WI38 (cell line): ENCODE measurements around the gene FAM219A.
A peak's percentile ranks its signal among the peaks of the same experiment; 100 is the strongest.

Experiments
- H3K4me3 ChIP-seq: 2 replicates; pipeline ENCODE4 v1.5.1; 2011; ENCODE audit warnings: low read depth, mild to moderate bottlenecking, control low read depth, low read length
- CTCF ChIP-seq: IDR thresholded peaks from 2 replicates; pipeline ENCODE4 v1.5.1; 2012; ENCODE audit warnings: low read depth, mild to moderate bottlenecking, control low read depth, low read length

The FAM219A gene

DNA sequence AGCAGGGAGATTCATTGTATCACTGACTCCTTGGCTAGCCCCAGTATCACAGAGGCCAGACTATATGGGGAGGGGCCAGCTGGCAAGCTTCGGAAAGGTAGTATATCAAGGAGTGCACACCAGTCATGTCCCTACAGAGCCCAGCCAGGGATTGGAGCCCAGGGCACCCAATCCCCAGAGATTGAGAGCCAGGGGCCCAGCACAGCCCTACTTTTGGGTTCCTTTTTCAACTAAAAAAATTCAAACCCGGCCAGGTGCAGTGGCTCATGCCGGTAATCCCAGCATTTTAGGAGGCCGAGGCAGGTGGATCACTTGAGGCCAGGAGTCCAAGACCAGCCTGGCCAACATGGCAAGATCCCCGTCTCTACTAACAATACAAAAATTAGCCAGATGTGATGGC is 76.3 kb downstream of the FAM219A start:
- H3K4me3 ChIP-seq: no peak overlapping the region
- no peak for TF ChIP-seq CTCF

DNA sequence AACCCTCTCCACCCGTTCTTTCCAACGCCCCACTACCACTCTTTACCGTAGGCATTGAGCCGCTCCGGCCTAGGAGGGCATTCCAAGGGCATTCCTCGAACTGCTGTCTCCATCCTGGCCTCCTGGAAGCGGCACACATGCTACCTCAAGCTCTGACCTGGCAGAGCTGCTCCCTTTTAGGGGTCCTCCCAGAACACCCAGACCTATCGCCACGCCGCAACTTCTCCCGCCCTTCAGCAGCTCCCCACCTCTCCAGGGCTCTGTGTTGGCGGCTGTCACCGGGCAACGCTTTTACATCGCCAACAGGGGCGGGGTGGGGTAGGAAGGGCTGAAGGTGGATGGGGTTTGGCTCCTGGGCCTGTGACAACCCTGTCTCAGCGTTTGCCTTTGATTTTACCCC is 77.0 kb downstream of the FAM219A start:
- no peak for TF ChIP-seq CTCF
- peak overlapping the region; percentile 55 for H3K4me3 ChIP-seq

DNA sequence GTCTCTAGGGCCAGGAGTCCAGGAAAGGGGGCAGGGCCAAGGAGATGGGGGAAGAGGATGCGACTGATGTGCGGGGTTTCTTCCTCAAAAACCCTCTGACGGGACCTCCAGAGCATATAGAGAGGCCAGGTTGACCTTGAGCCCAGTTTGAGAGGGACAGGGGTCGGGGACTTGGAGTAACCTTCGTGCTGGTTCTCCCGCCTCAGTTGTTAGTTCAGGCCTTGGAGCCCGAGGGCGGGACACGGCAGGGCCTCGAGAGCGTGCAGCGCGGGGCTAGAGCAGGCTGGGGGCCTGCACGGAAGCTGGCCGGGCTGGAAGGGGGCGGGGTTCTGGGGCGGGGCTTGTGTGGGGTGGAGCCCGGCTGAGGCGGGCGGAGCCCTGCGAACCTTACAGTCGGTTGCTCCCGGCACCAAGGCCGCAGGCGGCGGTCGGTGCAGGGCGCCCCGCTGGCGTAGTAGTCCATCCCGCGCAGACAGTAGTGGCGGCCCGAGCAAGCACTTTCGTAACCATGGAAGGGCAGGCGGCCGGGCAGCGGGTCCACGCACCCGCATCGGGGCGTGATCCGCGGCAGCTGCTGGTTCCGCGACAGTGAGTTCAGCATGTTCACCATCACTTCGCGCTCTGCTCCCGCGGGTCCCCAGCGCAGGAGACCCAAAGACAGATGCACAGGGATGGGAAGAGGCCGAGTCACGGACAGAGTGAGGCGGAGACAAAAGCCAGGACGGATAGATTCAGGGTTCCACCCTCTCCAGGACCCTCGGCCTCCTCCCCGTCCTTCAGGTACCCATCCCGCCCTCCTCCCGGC is 77.7 kb downstream of the FAM219A start:
- TF ChIP-seq CTCF: no peak
- H3K4me3 ChIP-seq: peak overlapping the region; percentile 55

DNA sequence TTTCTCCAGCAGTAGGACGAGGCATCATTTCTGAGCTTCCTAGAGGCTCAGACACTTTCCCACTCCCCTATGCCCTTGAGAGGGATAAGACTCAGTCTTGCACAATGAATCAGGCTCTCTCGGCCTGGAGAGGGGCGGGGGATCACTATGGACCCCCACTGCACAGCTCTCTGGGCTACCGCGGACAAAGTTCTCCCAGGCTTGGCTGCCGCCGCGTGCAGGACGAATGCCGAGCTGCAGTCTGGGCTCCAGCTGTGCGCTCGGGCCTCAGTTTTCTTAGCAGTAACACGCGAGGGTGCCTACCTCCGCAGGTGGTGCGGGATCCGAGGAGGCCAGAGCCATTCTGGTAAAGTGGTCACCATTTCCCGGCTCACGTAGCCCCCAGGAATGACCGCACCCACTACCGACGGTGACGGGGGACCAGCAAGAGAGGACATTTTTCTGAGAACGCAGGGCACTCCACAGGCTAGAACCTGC is 78.3 kb downstream of the FAM219A start:
- H3K4me3 ChIP-seq: no peak overlapping the region
- TF ChIP-seq CTCF: no peak

DNA sequence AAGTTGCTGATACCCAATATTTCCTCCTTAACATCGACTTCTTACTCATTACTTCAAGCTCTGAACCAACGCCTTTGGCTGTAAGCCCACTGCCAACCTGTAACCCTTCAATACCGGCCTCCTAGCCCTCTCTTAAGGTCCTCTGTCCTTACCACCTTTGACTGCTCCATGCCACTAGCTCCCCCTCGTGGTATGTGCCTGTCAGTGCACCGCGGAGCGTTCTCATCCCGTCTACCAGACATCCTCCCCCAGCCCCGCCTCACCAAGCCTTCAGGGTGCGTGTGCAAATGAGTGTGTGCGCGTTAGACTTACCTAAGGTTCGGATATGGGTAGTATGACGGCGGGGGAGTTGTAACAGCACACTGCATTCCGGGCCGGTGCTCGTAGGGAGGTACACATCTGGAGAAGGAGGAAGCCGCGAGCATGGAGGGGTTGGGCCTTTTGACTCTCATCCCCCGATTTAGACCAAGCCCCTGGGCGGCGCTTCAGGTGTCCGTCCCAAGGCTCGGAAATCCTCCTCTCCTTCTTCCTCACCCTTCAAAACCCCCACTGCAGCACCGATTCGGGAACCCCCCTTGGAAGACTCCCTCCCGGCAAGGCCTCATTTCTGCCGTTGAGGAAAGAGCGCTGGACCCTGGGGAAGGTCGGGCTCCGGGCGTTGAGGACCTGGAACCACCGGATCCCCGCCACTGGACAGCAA is 78.9 kb downstream of the FAM219A start:
- no peak overlapping the region for H3K4me3 ChIP-seq
- TF ChIP-seq CTCF: peak; percentile 98

DNA sequence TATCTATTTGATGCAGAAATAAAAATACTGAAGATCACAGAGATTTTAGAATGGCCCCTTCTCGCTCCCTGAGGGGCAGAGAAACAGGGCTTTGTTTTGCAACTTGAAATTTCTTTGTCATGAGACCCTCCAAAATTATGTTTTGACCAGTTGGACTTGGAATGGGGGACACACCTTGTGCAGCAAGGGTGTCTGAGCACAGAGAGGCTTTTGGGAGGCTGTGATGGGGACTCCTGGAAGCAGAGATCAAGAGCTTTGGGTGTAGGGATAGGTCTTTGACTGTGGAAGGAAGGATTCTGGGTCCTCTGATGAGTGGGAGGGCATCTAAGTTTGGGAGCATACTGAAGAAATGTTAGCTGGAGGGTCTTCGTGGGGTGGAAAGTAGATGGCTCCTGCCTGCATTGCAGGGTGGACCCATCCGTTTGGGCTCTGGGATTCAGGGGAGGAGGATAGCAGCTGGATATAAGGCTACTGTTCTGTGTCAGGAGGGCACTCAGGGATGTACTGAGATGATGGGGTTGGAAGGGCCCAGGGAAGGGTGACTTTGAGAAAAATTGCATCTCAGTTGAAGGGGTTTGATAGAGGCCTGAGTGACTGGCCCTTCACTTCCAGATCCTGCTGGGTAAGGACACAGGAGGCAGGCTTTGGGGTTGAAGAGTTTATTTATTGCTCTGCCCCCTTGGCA is 79.9 kb downstream of the FAM219A start:
- TF ChIP-seq CTCF: no peak
- no peak overlapping the region for H3K4me3 ChIP-seq

- peak overlapping the region; percentile 66 for H3K4me3 ChIP-seq
- no peak for TF ChIP-seq CTCF
Observed at GRCh38 chr9:34377404-34377746, 81.0 kb downstream of the FAM219A start.
